Measurements from ENCODE around the gene EPB42.

Gene EPB42

GRCh38 chr15:43210172-43210745 lies 10.6 kb downstream of the EPB42 start:
- Histone ChIP-seq H3K4me3 (ENCODE audit: insufficient read depth, low read length, poor library complexity, severe bottlenecking) (no peak overlapping the region), H3K4me2 (ENCODE audit: low read depth, low read length, poor library complexity, severe bottlenecking) (no peak overlapping the region), H2AFZ (ENCODE audit: low read depth, low read length, severe bottlenecking) (no peak overlapping the region), H3K36me3 (ENCODE audit: low read length) (no peaks in the 10 kb centered on the region), H3K9ac (ENCODE audit: low read length) (no peak overlapping the region), H3K27me3 (ENCODE audit: low read length) (no peaks in the 10 kb centered on the region), H3K79me2 (ENCODE audit: insufficient read depth, low read length) (no peaks in the 10 kb centered on the region), H3K27ac (ENCODE audit: low read depth, low read length) (no peak overlapping the region), H3K9me2 (replicated peaks; ENCODE audit: insufficient read depth, low read length) (no peaks in the 10 kb centered on the region), H4K20me1 (ENCODE audit: low read depth, low read length) (no peaks in the 10 kb centered on the region), H3K9me3 (ENCODE audit: insufficient read depth, low read length) (no peaks in the 10 kb centered on the region), H3F3A (ENCODE audit: insufficient read depth) (no peaks in the 10 kb centered on the region)
- TF ChIP-seq EZH2phosphoT487 (conservative IDR thresholded peaks at IDR 0.05; ENCODE audit: low read length) (no peak), CTCF (IDR thresholded peaks at IDR 0.05; ENCODE audit: insufficient read depth, low read length, poor library complexity, severe bottlenecking) (no peak)

- H3K4me3 ChIP-seq (ENCODE audit: insufficient read depth, low read length, poor library complexity, severe bottlenecking) = no peak overlapping the region
- no peaks in the 10 kb centered on the region for H3F3A ChIP-seq (ENCODE audit: insufficient read depth)
- H3K36me3 ChIP-seq (ENCODE audit: low read length) = no peaks in the 10 kb centered on the region
- H3K9ac ChIP-seq (ENCODE audit: low read length) = no peak overlapping the region
- TF ChIP-seq EZH2phosphoT487 (conservative IDR thresholded peaks at IDR 0.05; ENCODE audit: low read length) (no peak), CTCF (IDR thresholded peaks at IDR 0.05; ENCODE audit: insufficient read depth, low read length, poor library complexity, severe bottlenecking) (no peak)
- H4K20me1 ChIP-seq (ENCODE audit: low read depth, low read length) = no peaks in the 10 kb centered on the region
- no peak overlapping the region for H3K27ac ChIP-seq (ENCODE audit: low read depth, low read length)
- no peak overlapping the region for H3K4me2 ChIP-seq (ENCODE audit: low read depth, low read length, poor library complexity, severe bottlenecking)
- H3K79me2 ChIP-seq (ENCODE audit: insufficient read depth, low read length) = no peaks in the 10 kb centered on the region
- H3K9me2 ChIP-seq (replicated peaks; ENCODE audit: insufficient read depth, low read length) = no peaks in the 10 kb centered on the region
- H3K9me3 ChIP-seq (ENCODE audit: insufficient read depth, low read length) = no peaks in the 10 kb centered on the region
- no peaks in the 10 kb centered on the region for H3K27me3 ChIP-seq (ENCODE audit: low read length)
- no peak overlapping the region for H2AFZ ChIP-seq (ENCODE audit: low read depth, low read length, severe bottlenecking)
These were observed 11.6 kb downstream of the EPB42 start for GRCh38 chr15:43209059-43209824.

GRCh38 chr15:43208052-43209002 lies 12.5 kb downstream of the EPB42 start:
- no peak overlapping the region for H3K9ac ChIP-seq (ENCODE audit: low read length)
- no peak overlapping the region for H3K27ac ChIP-seq (ENCODE audit: low read depth, low read length)
- H3K9me3 ChIP-seq (ENCODE audit: insufficient read depth, low read length) = no peaks in the 10 kb centered on the region
- H3K4me3 ChIP-seq (ENCODE audit: insufficient read depth, low read length, poor library complexity, severe bottlenecking) = no peak overlapping the region
- no peaks in the 10 kb centered on the region for H3K27me3 ChIP-seq (ENCODE audit: low read length)
- TF ChIP-seq CTCF (IDR thresholded peaks at IDR 0.05; ENCODE audit: insufficient read depth, low read length, poor library complexity, severe bottlenecking) = no peak
- no peak for TF ChIP-seq EZH2phosphoT487 (conservative IDR thresholded peaks at IDR 0.05; ENCODE audit: low read length)
- H3F3A ChIP-seq (ENCODE audit: insufficient read depth) = no peaks in the 10 kb centered on the region
- H3K79me2 ChIP-seq (ENCODE audit: insufficient read depth, low read length) = no peaks in the 10 kb centered on the region
- no peaks in the 10 kb centered on the region for H4K20me1 ChIP-seq (ENCODE audit: low read depth, low read length)
- H3K4me2 ChIP-seq (ENCODE audit: low read depth, low read length, poor library complexity, severe bottlenecking) = no peak overlapping the region
- no peaks in the 10 kb centered on the region for H3K9me2 ChIP-seq (replicated peaks; ENCODE audit: insufficient read depth, low read length)
- no peaks in the 10 kb centered on the region for H3K36me3 ChIP-seq (ENCODE audit: low read length)
- no peak overlapping the region for H2AFZ ChIP-seq (ENCODE audit: low read depth, low read length, severe bottlenecking)
